H1 (cell line): Measurements from ENCODE around the gene RBP5. TPM values are rescaled to one million over a fixed set of nuclear protein-coding genes. Genes with fewer than 3 reads are reported as not detected.

Experiments used
- CTCF ChIA-PET: fragments of 300-600 bp; sonication (Branson Sonifier 250); formaldehyde crosslinking; loops from one replicate; lab custom pipeline; 2021; ENCODE audit not compliant: partially characterized antibody; lab: Charles Lee
- POLR2A ChIA-PET: fragments of 300-600 bp; sonication (Branson Sonifier 250); formaldehyde crosslinking; loops from one replicate; lab custom pipeline; 2021; ENCODE audit warnings: inconsistent platforms; ENCODE audit not compliant: partially characterized antibody; lab: Charles Lee
- DNase-seq, 2 experiments: peaks; one replicate each; pipeline versions ENCODE4 v3.0.0 to v3.0.0-alpha.2; 2010 to 2022; ENCODE audit warnings: low spot score in 2 of 2, low read depth in 1 of 2, mixed read lengths in 1 of 2
- FAIRE-seq: peaks from 2 replicates; lab custom pipeline; 2011; peaks lifted over from hg19 to GRCh38; lab: Jason Lieb, UNC
- H2AFZ ChIP-seq: 2 replicates; pipeline ENCODE4 v1.8.1; 2012; ENCODE audit warnings: low read length, inconsistent platforms
- H2AK5ac ChIP-seq: 2 replicates; pipeline ENCODE4 v1.6.1; 2013; ENCODE audit warnings: low read depth, low read length
- H2BK120ac ChIP-seq: replicated peaks from 2 replicates; pipeline ENCODE3; 2013; ENCODE audit warnings: low read depth, low read length, inconsistent platforms
- H2BK12ac ChIP-seq: 2 replicates; pipeline ENCODE4 v1.6.1; 2013; ENCODE audit warnings: low read depth, low read length
- H2BK15ac ChIP-seq: 2 replicates; pipeline ENCODE4 v1.6.1; 2013; ENCODE audit warnings: low read length
- H2BK20ac ChIP-seq: 2 replicates; pipeline ENCODE4 v1.6.1; 2013; ENCODE audit warnings: low read length
- H2BK5ac ChIP-seq: 2 replicates; pipeline ENCODE4 v1.6.1; 2013; ENCODE audit warnings: low read depth, low read length
- H3K14ac ChIP-seq: 2 replicates; pipeline ENCODE4 v1.6.1; 2013; ENCODE audit warnings: inconsistent platforms; ENCODE audit not compliant: insufficient read length
- H3K18ac ChIP-seq: 2 replicates; pipeline ENCODE4 v1.6.1; 2013; ENCODE audit warnings: low read length; ENCODE audit errors: extremely low read depth
- H3K23ac ChIP-seq: 2 replicates; pipeline ENCODE4 v1.6.1; 2013; ENCODE audit warnings: inconsistent platforms; ENCODE audit not compliant: insufficient read length
- H3K23me2 ChIP-seq: 2 replicates; pipeline ENCODE4 v1.6.1; 2013; ENCODE audit warnings: low read depth, low read length
- H3K27ac ChIP-seq: 2 replicates; pipeline ENCODE4 v1.6.1; 2011; ENCODE audit warnings: low read depth, low read length, inconsistent platforms
- H3K27me3 ChIP-seq, 4 experiments: replicated peaks in 1 of 4; 1 replicate in 1 of 4; 2 replicates in 3 of 4; pipeline versions ENCODE4 v1.6.1 to v1.8.1; 2011 to 2013; ENCODE audit warnings: low read length in 3 of 4, mild to moderate bottlenecking in 3 of 4, inconsistent platforms in 2 of 4, mixed read lengths in 2 of 4, moderate library complexity in 1 of 4; ENCODE audit not compliant: control insufficient read depth in 3 of 4, insufficient read depth in 3 of 4; ENCODE audit errors: extremely low read depth in 1 of 4
- H3K36me3 ChIP-seq, 4 experiments: 2 replicates each; pipeline versions ENCODE4 v1.6.1 to v1.8.1; 2011 to 2013; ENCODE audit warnings: mild to moderate bottlenecking in 4 of 4, low read length in 3 of 4, moderate library complexity in 2 of 4, control low read depth in 1 of 4, inconsistent platforms in 1 of 4; ENCODE audit not compliant: insufficient read depth in 4 of 4, control insufficient read depth in 2 of 4
- H3K4ac ChIP-seq: replicated peaks from 2 replicates; pipeline ENCODE3; 2013; ENCODE audit warnings: low read length, low read depth, mixed read lengths, inconsistent platforms; ENCODE audit not compliant: insufficient read length
- H3K4me1 ChIP-seq, 4 experiments: replicated peaks in 1 of 4; 1 replicate in 1 of 4; 2 replicates in 3 of 4; pipeline versions ENCODE4 v1.6.1 to v1.8.1; 2011 to 2013; ENCODE audit warnings: low read length in 3 of 4, inconsistent platforms in 2 of 4, mixed read lengths in 1 of 4; ENCODE audit not compliant: insufficient read depth in 4 of 4, control insufficient read depth in 3 of 4
- H3K4me2 ChIP-seq, 2 experiments: 2 replicates each; pipeline versions ENCODE4 v1.6.1 to v1.8.1; 2011 to 2013; ENCODE audit warnings: low read depth in 2 of 2, low read length in 2 of 2, control low read depth in 1 of 2, inconsistent platforms in 1 of 2, mild to moderate bottlenecking in 1 of 2; ENCODE audit not compliant: insufficient read depth in 1 of 2
- H3K4me3 ChIP-seq, 4 experiments: fragments of 200-600, 300-600 bp in 1 of 4; sonication (generic), shearing (Covaris generic), sonication (Bioruptor Twin) in 1 of 4; 2 replicates each; pipeline versions ENCODE4 v1.5.1 to v1.8.1; 2011 to 2016; ENCODE audit warnings: low read length in 4 of 4, low read depth in 3 of 4, control low read depth in 2 of 4, inconsistent platforms in 2 of 4, mild to moderate bottlenecking in 2 of 4, mixed read lengths in 1 of 4, moderate library complexity in 1 of 4; ENCODE audit not compliant: insufficient read depth in 2 of 4; ENCODE audit errors: extremely low read depth in 1 of 4
- H3K56ac ChIP-seq: replicated peaks from 2 replicates; pipeline ENCODE3; 2013; ENCODE audit warnings: low read depth, mild to moderate bottlenecking, mixed read lengths, low read length, inconsistent platforms; ENCODE audit not compliant: insufficient read length
- H3K79me1 ChIP-seq: 2 replicates; pipeline ENCODE4 v1.6.1; 2013; ENCODE audit warnings: low read depth, low read length, control low read depth
- H3K79me2 ChIP-seq, 2 experiments: 2 replicates each; pipeline versions ENCODE4 v1.6.1 to v1.8.1; 2012 to 2013; ENCODE audit warnings: low read length in 2 of 2, mild to moderate bottlenecking in 2 of 2, inconsistent platforms in 1 of 2; ENCODE audit not compliant: insufficient read depth in 2 of 2, control insufficient read depth in 1 of 2
- H3K9ac ChIP-seq, 4 experiments: replicated peaks in 1 of 4; 1 replicate in 1 of 4; 2 replicates in 3 of 4; pipeline versions ENCODE4 v1.6.1 to v1.8.1; 2011 to 2013; ENCODE audit warnings: low read depth in 3 of 4, low read length in 3 of 4, control low read depth in 2 of 4, mild to moderate bottlenecking in 2 of 4, moderate library complexity in 2 of 4, inconsistent platforms in 1 of 4; ENCODE audit errors: extremely low read depth in 1 of 4
- H3K9me3 ChIP-seq, 2 experiments: 2 replicates each; pipeline versions ENCODE4 v1.6.1 to v1.8.1; 2012 to 2013; ENCODE audit warnings: mild to moderate bottlenecking in 2 of 2, moderate library complexity in 2 of 2, control low read depth in 1 of 2, inconsistent platforms in 1 of 2, low read depth in 1 of 2, low read length in 1 of 2, mixed read lengths in 1 of 2; ENCODE audit not compliant: insufficient read depth in 2 of 2
- H4K20me1 ChIP-seq, 2 experiments: replicated peaks in 1 of 2; 2 replicates each; pipeline versions ENCODE3 to v1.8.1; 2011 to 2013; ENCODE audit warnings: inconsistent platforms in 2 of 2, low read length in 2 of 2, mild to moderate bottlenecking in 1 of 2; ENCODE audit not compliant: insufficient read depth in 2 of 2, control insufficient read depth in 1 of 2
- H4K5ac ChIP-seq: 2 replicates; pipeline ENCODE4 v1.6.1; 2013; ENCODE audit warnings: low read length, low read depth, mixed read lengths, inconsistent platforms; ENCODE audit not compliant: insufficient read length
- H4K8ac ChIP-seq: 2 replicates; pipeline ENCODE4 v1.8.0; 2013; ENCODE audit warnings: mild to moderate bottlenecking, moderate library complexity, low read length, inconsistent platforms; ENCODE audit not compliant: insufficient read depth; ENCODE audit errors: extremely low read depth
- H4K91ac ChIP-seq: replicated peaks from 2 replicates; pipeline ENCODE3; 2013; ENCODE audit warnings: low read length, mixed read lengths, inconsistent platforms; ENCODE audit not compliant: insufficient read length
- ASH2L ChIP-seq: fragments of 200-600, 300-600 bp; sonication (generic); IDR thresholded peaks from one replicate; pipeline ENCODE4 v1.7.1; 2017; ENCODE audit warnings: low read length
- GTF2F1 ChIP-seq: IDR thresholded peaks from 2 replicates; pipeline ENCODE4 v1.6.1; 2012; ENCODE audit warnings: low read depth, low read length, improper control_type of control experiment, borderline replicate concordance
- PHF8 ChIP-seq: fragments of 200-600 bp; sonication (generic); conservative IDR thresholded peaks from 2 replicates; pipeline ENCODE4 v1.7.1; 2012; ENCODE audit warnings: low read depth, mild to moderate bottlenecking, inconsistent platforms, low read length, moderate library complexity
- RFX5 ChIP-seq: IDR thresholded peaks from 2 replicates; pipeline ENCODE4 v1.6.1; 2011; ENCODE audit warnings: low read depth, low read length, improper control_type of control experiment, borderline replicate concordance
- SAP30 ChIP-seq: fragments of 300-600 bp; sonication (generic); IDR thresholded peaks from 2 replicates; pipeline ENCODE4 v1.7.1; 2012; ENCODE audit warnings: low read length, moderate library complexity, mild to moderate bottlenecking, inconsistent platforms; ENCODE audit not compliant: insufficient read depth, insufficient replicate concordance
- SRF ChIP-seq: IDR thresholded peaks from 2 replicates; pipeline ENCODE4 v1.6.1; 2011; ENCODE audit warnings: mild to moderate bottlenecking, low read depth, low read length, moderate library complexity
- WGBS, 2 experiments: shearing (Covaris generic) in 1 of 2; methylation state at CpG; one replicate each; pipeline versions ENCODE4 v1.1.6 to v1.1.7; 2013 to 2015; ENCODE audit warnings: low lambda C conversion rate in 2 of 2, mixed read lengths in 2 of 2, inconsistent platforms in 1 of 2, low coverage in 1 of 2, missing lambda C conversion rate in 1 of 2; ENCODE audit not compliant: insufficient replicate concordance in 2 of 2, insufficient coverage in 1 of 2, insufficient read length in 1 of 2; ENCODE audit errors: extremely low coverage in 1 of 2, missing lambda C conversion rate in 1 of 2; 5-methylcytosine and 5-hydroxymethylcytosine counted together
- polyA plus RNA-seq, 7 experiments: library from polyadenylated mRNA; depleted of rRNA in 3 of 7; stranded (reverse) in 5 of 7; unstranded in 2 of 7; fragments of >200 nt in 5 of 7; fragments of 200-250 nt in 2 of 7; gene quantifications; 1 replicate in 5 of 7; 2 replicates in 1 of 7; 4 replicates in 1 of 7; pipeline versions ENCODE4 v1.2.1 to v1.2.3, GENCODE V29; 2011 to 2013; ENCODE audit warnings: missing spikeins in 2 of 7, mixed read lengths in 2 of 7
- total RNA-seq: library from RNA; stranded (reverse); fragmentation: NEBNext Ultra II Directional; extraction: Animal tissue kit (Norgen Biotek cat#: 25700); gene quantifications from 2 replicates; pipeline ENCODE4 v1.2.1, GENCODE V29; 2021
- TF ChIP-seq, protein P1 (sequence below): IDR thresholded peaks from 2 replicates; pipeline ENCODE4 v1.6.1; 2012; ENCODE audit warnings: low read length, inconsistent platforms

RBP5 gene
- total and polyA plus RNA-seq, 2 of the 8 experiments (the other 6 are each of a cell fraction or from before 2014, with no cell fraction given): 1.2 to 1.9 TPM

DNA sequence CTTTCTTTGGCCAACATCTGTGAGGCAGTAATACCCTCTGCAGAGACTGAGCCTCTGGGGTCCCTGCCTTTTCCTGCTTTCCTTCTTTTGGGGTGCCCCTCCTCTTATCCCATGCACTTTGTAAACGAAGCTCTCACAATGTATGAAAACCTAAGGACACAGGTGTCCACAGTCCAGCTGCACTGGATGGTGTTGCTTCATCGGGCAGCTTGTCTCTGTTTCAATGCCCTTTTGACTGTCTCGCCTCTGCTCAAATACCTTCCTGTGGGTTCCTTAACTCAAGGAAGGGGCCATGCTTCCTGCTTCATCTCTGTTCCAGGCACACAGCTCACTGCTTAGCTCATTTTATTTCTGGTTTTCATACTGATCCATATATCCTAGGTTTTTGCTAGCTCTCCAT lies 26.1 kb downstream of the RBP5 start:
- Histone ChIP-seq H3K4ac (no peak overlapping the region), H2BK12ac (no peak overlapping the region), H2BK120ac (no peak overlapping the region), H3K4me3 (no peak overlapping the region), H2BK15ac (no peak overlapping the region), H3K56ac (no peak overlapping the region), H3K4me1 (peaks cover 0 to 2% (median 0%) of the 10 kb centered on the region in 4 experiments; a peak in 1 of 7 replicates), H3K79me2 (no peaks in the 10 kb centered on the region), H4K5ac (no peak overlapping the region), H3K23me2 (no peaks in the 10 kb centered on the region), H4K8ac (no peak overlapping the region), H4K91ac (no peak overlapping the region), H3K23ac (no peak overlapping the region), H3K36me3 (peaks cover 0 to 11% (median 2%) of the 10 kb centered on the region in 4 experiments; a peak in 4 of 8 replicates), H3K27ac (no peak overlapping the region), H2AK5ac (no peak overlapping the region), H3K14ac (no peak overlapping the region), H3K4me2 (no peak overlapping the region), H3K9me3 (peaks cover 0 to 3% of the 10 kb centered on the region in 2 experiments; a peak in 2 of 4 replicates), H4K20me1 (peaks cover 0 to 6% of the 10 kb centered on the region in 2 experiments), H3K9ac (no peak overlapping the region), H2BK5ac (no peak overlapping the region), H2AFZ (no peak overlapping the region), H3K79me1 (peaks cover 2% of the 10 kb centered on the region; the same call in 1 of the 2 replicates), H2BK20ac (no peak overlapping the region), H3K27me3 (no peaks in the 10 kb centered on the region), H3K18ac (no peak overlapping the region)
- TF ChIP-seq GTF2F1 (no peak), ASH2L (no peak), SRF (no peak), RFX5 (no peak), PHF8 (no peak), SAP30 (no peak)
- TF ChIP-seq, protein P1, sequence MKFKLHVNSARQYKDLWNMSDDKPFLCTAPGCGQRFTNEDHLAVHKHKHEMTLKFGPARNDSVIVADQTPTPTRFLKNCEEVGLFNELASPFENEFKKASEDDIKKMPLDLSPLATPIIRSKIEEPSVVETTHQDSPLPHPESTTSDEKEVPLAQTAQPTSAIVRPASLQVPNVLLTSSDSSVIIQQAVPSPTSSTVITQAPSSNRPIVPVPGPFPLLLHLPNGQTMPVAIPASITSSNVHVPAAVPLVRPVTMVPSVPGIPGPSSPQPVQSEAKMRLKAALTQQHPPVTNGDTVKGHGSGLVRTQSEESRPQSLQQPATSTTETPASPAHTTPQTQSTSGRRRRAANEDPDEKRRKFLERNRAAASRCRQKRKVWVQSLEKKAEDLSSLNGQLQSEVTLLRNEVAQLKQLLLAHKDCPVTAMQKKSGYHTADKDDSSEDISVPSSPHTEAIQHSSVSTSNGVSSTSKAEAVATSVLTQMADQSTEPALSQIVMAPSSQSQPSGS: no peak
- DNase-seq (no peak), FAIRE-seq (no peak)
- WGBS, 2 experiments: 87% methylated on average over 3 of the region's 3 CpGs; no CpG with 5 or more reads in 1 of the 2 experiments
- CTCF ChIA-PET: interaction anchor here (1.0 to 2.6 kb wide), 9 partner anchors 10 to 179 kb away, joined by 3 to 28 read pairs (median 3); partner anchors contain the start of gene C1S
- POLR2A ChIA-PET: interaction anchor here (0.6 to 2.7 kb wide), 6 partner anchors 8 to 159 kb away, joined by 3 to 13 read pairs (median 5); partner anchors contain the start of genes C12orf57, C1R, CLSTN3 and RNU7-1
